Measurements from ENCODE around the gene KLHL22. TPM values are rescaled to one million over a fixed set of nuclear protein-coding genes. Genes with fewer than 3 reads are reported as not detected.

The KLHL22 gene
- total RNA-seq, 1 experiment from 2014 or later: 14.5 TPM

DNA sequence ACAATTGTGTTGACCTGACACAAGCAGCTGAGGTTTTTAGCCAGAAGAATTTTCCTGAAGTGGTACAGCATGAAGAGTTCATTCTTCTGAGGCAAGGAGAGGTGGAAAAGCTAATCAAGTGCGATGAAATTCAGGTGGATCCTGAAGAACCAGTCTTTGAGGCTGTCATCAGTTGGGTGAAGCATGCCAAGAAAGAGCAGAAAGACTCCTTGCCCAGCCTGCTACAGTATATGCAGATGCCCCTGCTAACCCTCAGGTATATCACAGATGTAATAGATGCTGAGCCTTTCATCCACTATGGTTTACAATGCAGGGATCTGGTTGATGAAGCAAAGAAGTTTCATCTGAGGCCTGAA lies 45.1 kb downstream of the KLHL22 start:
- no TSS peak for BruUV-seq (replicated peaks)
- no peaks in the 10 kb centered on the region for H3K27me3 ChIP-seq (ENCODE audit: control insufficient read depth, insufficient read depth, low read length)
- intact Hi-C loops (cut with micrococcal nuclease; ENCODE audit: unreplicated experiment) (no loop called here), in situ Hi-C loops (cut with HindIII; ENCODE audit: low pct_unique_long_range_greater_than_20kb, low sequenced_read_pairs) (no loop called here)
- ATAC-seq: no peak
- no peaks in the 10 kb centered on the region for H3K9me3 ChIP-seq (ENCODE audit: control insufficient read depth, insufficient read depth, low read depth, low read length)
- no peaks in the 10 kb centered on the region for H3K36me3 ChIP-seq (ENCODE audit: control insufficient read depth, insufficient read depth, low read length)
- DNase-seq (ENCODE audit: low read depth, low spot score): no peak
- H3K27ac ChIP-seq (ENCODE audit: low read length): no peak overlapping the region
- POLR2A ChIA-PET: no interaction called here
- H3K4me1 ChIP-seq (ENCODE audit: control insufficient read depth, insufficient read depth, low read length): no peaks in the 10 kb centered on the region
- no peak overlapping the region for H3K4me3 ChIP-seq (ENCODE audit: low read depth in 2 of 2, low read length in 2 of 2)
- TF ChIP-seq POLR2AphosphoS5 (IDR thresholded peaks at IDR 0.05; ENCODE audit: low read depth, low read length) (no peak), SIN3A (IDR thresholded peaks at IDR 0.05; ENCODE audit: borderline replicate concordance, insufficient read depth, low read depth, low read length) (no peak), TCF7L2 (IDR thresholded peaks at IDR 0.05; ENCODE audit: low read depth, low read length) (no peak)
- TF ChIP-seq, protein P1, sequence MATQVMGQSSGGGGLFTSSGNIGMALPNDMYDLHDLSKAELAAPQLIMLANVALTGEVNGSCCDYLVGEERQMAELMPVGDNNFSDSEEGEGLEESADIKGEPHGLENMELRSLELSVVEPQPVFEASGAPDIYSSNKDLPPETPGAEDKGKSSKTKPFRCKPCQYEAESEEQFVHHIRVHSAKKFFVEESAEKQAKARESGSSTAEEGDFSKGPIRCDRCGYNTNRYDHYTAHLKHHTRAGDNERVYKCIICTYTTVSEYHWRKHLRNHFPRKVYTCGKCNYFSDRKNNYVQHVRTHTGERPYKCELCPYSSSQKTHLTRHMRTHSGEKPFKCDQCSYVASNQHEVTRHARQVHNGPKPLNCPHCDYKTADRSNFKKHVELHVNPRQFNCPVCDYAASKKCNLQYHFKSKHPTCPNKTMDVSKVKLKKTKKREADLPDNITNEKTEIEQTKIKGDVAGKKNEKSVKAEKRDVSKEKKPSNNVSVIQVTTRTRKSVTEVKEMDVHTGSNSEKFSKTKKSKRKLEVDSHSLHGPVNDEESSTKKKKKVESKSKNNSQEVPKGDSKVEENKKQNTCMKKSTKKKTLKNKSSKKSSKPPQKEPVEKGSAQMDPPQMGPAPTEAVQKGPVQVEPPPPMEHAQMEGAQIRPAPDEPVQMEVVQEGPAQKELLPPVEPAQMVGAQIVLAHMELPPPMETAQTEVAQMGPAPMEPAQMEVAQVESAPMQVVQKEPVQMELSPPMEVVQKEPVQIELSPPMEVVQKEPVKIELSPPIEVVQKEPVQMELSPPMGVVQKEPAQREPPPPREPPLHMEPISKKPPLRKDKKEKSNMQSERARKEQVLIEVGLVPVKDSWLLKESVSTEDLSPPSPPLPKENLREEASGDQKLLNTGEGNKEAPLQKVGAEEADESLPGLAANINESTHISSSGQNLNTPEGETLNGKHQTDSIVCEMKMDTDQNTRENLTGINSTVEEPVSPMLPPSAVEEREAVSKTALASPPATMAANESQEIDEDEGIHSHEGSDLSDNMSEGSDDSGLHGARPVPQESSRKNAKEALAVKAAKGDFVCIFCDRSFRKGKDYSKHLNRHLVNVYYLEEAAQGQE (IDR thresholded peaks at IDR 0.05; ENCODE audit: insufficient read depth in 1 of 2, low read depth in 2 of 2, low read length in 1 of 2): no peak
- TF ChIP-seq, protein P2, sequence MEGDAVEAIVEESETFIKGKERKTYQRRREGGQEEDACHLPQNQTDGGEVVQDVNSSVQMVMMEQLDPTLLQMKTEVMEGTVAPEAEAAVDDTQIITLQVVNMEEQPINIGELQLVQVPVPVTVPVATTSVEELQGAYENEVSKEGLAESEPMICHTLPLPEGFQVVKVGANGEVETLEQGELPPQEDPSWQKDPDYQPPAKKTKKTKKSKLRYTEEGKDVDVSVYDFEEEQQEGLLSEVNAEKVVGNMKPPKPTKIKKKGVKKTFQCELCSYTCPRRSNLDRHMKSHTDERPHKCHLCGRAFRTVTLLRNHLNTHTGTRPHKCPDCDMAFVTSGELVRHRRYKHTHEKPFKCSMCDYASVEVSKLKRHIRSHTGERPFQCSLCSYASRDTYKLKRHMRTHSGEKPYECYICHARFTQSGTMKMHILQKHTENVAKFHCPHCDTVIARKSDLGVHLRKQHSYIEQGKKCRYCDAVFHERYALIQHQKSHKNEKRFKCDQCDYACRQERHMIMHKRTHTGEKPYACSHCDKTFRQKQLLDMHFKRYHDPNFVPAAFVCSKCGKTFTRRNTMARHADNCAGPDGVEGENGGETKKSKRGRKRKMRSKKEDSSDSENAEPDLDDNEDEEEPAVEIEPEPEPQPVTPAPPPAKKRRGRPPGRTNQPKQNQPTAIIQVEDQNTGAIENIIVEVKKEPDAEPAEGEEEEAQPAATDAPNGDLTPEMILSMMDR (IDR thresholded peaks at IDR 0.05): no peak
- CTCF ChIA-PET: no interaction called here

DNA sequence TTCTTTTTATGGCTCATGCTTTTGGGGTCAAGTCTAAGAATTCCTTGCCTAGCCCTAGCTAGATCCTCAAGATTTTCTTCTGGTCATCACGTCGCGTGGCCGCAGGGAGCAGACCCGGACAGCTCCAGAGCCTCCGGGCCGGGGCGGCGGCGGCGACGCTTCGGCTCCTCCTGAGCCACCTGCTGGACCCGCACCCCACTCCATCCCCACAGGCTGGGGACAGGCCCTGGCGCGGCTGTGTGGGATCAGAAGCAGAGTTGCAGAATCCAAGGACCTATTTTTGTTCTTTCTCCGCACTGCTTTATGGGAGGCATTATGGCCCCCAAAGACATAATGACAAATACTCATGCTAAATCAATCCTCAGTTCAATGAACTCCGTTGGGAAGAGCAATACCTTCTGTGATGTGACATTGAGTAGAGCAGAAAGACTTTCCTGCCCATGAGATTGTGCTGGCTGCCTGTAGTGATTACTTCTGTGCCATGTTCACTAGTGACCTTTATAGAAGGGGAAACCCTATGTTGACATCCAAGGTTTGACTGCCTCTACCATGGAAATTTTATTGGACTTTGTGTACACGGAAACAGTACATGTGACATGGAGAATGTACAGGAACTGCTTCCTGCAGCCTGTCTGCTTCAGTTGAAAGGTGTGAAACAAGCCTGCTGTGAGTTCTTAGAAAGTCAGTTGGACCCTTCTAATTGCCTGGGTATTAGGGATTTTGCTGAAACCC lies 45.6 kb downstream of the KLHL22 start:
- Histone ChIP-seq H3K9me3 (ENCODE audit: control insufficient read depth, insufficient read depth, low read depth, low read length) (no peaks in the 10 kb centered on the region), H3K36me3 (ENCODE audit: control insufficient read depth, insufficient read depth, low read length) (no peaks in the 10 kb centered on the region), H3K4me3 (ENCODE audit: low read depth in 2 of 2, low read length in 2 of 2) (no peak overlapping the region), H3K4me1 (ENCODE audit: control insufficient read depth, insufficient read depth, low read length) (no peaks in the 10 kb centered on the region), H3K27ac (ENCODE audit: low read length) (no peak overlapping the region), H3K27me3 (ENCODE audit: control insufficient read depth, insufficient read depth, low read length) (no peaks in the 10 kb centered on the region)
- CTCF ChIA-PET: interaction anchor here (0.7 kb wide), 1 partner anchor 43 kb away, joined by 10 read pairs; no protein-coding TSS in a partner anchor
- intact Hi-C loops (cut with micrococcal nuclease; ENCODE audit: unreplicated experiment): no loop called here
- TF ChIP-seq SIN3A (IDR thresholded peaks at IDR 0.05; ENCODE audit: borderline replicate concordance, insufficient read depth, low read depth, low read length) (no peak), POLR2AphosphoS5 (IDR thresholded peaks at IDR 0.05; ENCODE audit: low read depth, low read length) (no peak), TCF7L2 (IDR thresholded peaks at IDR 0.05; ENCODE audit: low read depth, low read length) (no peak)
- TF ChIP-seq, protein P2 (IDR thresholded peaks at IDR 0.05): no peak
- TF ChIP-seq, protein P1 (IDR thresholded peaks at IDR 0.05; ENCODE audit: insufficient read depth in 1 of 2, low read depth in 2 of 2, low read length in 1 of 2): no peak
- DNase-seq (ENCODE audit: low read depth, low spot score) (no peak), ATAC-seq (no peak)
- no TSS peak for BruUV-seq (replicated peaks)
- in situ Hi-C loops (cut with HindIII; ENCODE audit: low pct_unique_long_range_greater_than_20kb, low sequenced_read_pairs): no loop called here
- POLR2A ChIA-PET: no interaction called here

Measured in Panc1 (cell line).